HepG2 (cell line): ENCODE measurements around the gene MRPS35. TPM values are rescaled to one million over a fixed set of nuclear protein-coding genes. Genes with fewer than 3 reads are reported as not detected.
A peak's percentile ranks its signal among the peaks of the same experiment; 100 is the strongest.

Experiments used
- CBX1 ChIP-seq: IDR thresholded peaks from one replicate; pipeline ENCODE4 v1.6.1; 2016; ENCODE audit warnings: antibody characterized with exemption, low read depth
- CCDC6 ChIP-seq: sonication (generic); formaldehyde crosslinking; IDR thresholded peaks from 2 replicates; pipeline ENCODE4 v1.8.1; 2022; ENCODE audit warnings: mild to moderate bottlenecking, missing genetic modification reagents, moderate library complexity
- CREB1 ChIP-seq, 2 experiments: fragments of 450-650 bp in 1 of 2; IDR thresholded peaks; 2 replicates each; pipeline ENCODE4 v1.6.1; 2016 to 2017; ENCODE audit warnings: control low read depth in 1 of 2, mild to moderate bottlenecking in 1 of 2, missing compliant biosample characterization in 1 of 2, missing genetic modification characterization in 1 of 2
- IKZF4 ChIP-seq: sonication (generic); formaldehyde crosslinking; IDR thresholded peaks from 2 replicates; pipeline ENCODE4 v1.5.1; 2020; ENCODE audit warnings: borderline replicate concordance, mild to moderate bottlenecking, low read depth, missing genetic modification reagents; ENCODE audit errors: not compliant biosample characterization
- MTA3 ChIP-seq: sonication (generic); formaldehyde crosslinking; IDR thresholded peaks from 2 replicates; pipeline ENCODE4 v1.4.0; 2020; ENCODE audit warnings: missing genetic modification reagents
- NCOR1 ChIP-seq: fragments of 200-600 bp; sonication (generic); IDR thresholded peaks from 2 replicates; pipeline ENCODE4 v1.7.0; 2017; ENCODE audit warnings: antibody characterized with exemption, low read length, borderline replicate concordance
- NFKB2 ChIP-seq: sonication (generic); formaldehyde crosslinking; IDR thresholded peaks from 2 replicates; pipeline ENCODE4 v1.4.0; 2020; ENCODE audit warnings: missing genetic modification reagents, borderline replicate concordance
- NRL ChIP-seq: sonication (generic); formaldehyde crosslinking; IDR thresholded peaks from 2 replicates; pipeline ENCODE4 v1.5.0; 2020; ENCODE audit warnings: missing genetic modification reagents, mild to moderate bottlenecking, moderate library complexity, borderline replicate concordance
- PHF5A ChIP-seq: IDR thresholded peaks from one replicate; pipeline ENCODE4 v1.6.1; 2018; ENCODE audit warnings: low read depth, missing genetic modification reagents; ENCODE audit not compliant: unreplicated experiment
- PHF8 ChIP-seq: sonication (generic); formaldehyde crosslinking; IDR thresholded peaks from 2 replicates; pipeline ENCODE4 v1.5.0; 2020; ENCODE audit warnings: missing genetic modification reagents
- POLR2G ChIP-seq: fragments of 200-400 bp; formaldehyde crosslinking; IDR thresholded peaks from 2 replicates; pipeline ENCODE4 v1.6.1; 2018; ENCODE audit warnings: mild to moderate bottlenecking, low read depth, low read length, moderate library complexity
- RBFOX2 ChIP-seq: fragments of 200-400 bp; formaldehyde crosslinking; IDR thresholded peaks from 2 replicates; pipeline ENCODE4 v1.6.1; 2017; ENCODE audit warnings: low read depth, mild to moderate bottlenecking, low read length
- SALL1 ChIP-seq: sonication (generic); formaldehyde crosslinking; IDR thresholded peaks from 2 replicates; pipeline ENCODE4 v1.8.0; 2022; ENCODE audit warnings: mild to moderate bottlenecking, missing genetic modification reagents
- SALL2 ChIP-seq: sonication (generic); formaldehyde crosslinking; IDR thresholded peaks from 2 replicates; pipeline ENCODE4 v1.8.1; 2023; ENCODE audit warnings: mild to moderate bottlenecking, missing genetic modification reagents, inconsistent platforms
- SOX13 ChIP-seq, 3 experiments: fragments of 450-650 bp in 1 of 3; sonication (generic) in 1 of 3; formaldehyde crosslinking in 1 of 3; IDR thresholded peaks in 2 of 3; conservative IDR thresholded peaks in 1 of 3; 2 replicates each; pipeline versions ENCODE4 v1.5.0 to v1.6.1; 2016 to 2020; ENCODE audit warnings: antibody characterized with exemption in 1 of 3, mild to moderate bottlenecking in 1 of 3, missing compliant biosample characterization in 1 of 3, missing genetic modification reagents in 1 of 3, moderate library complexity in 1 of 3
- SPEN ChIP-seq: sonication (generic); formaldehyde crosslinking; IDR thresholded peaks from 2 replicates; pipeline ENCODE4 v1.5.1; 2020; ENCODE audit warnings: low read depth, mild to moderate bottlenecking, missing genetic modification reagents
- TCF7 ChIP-seq: sonication (generic); IDR thresholded peaks from 2 replicates; pipeline ENCODE4 v1.6.1; 2016; ENCODE audit warnings: antibody characterized with exemption, low read depth
- TMF1 ChIP-seq: sonication (generic); formaldehyde crosslinking; IDR thresholded peaks from 2 replicates; pipeline ENCODE4 v1.8.1; 2022; ENCODE audit warnings: low read depth, missing genetic modification reagents
- ZNF292 ChIP-seq: sonication (generic); formaldehyde crosslinking; IDR thresholded peaks from 2 replicates; pipeline ENCODE4 v1.8.1; 2022; ENCODE audit warnings: mild to moderate bottlenecking, low read depth, missing genetic modification reagents, borderline replicate concordance
- ZNF350 ChIP-seq: sonication (generic); formaldehyde crosslinking; IDR thresholded peaks from 2 replicates; pipeline ENCODE4 v1.4.0; 2020; ENCODE audit warnings: mild to moderate bottlenecking, low read depth, missing genetic modification reagents, borderline replicate concordance
- ZNF792 ChIP-seq: IDR thresholded peaks from 2 replicates; pipeline ENCODE4 v1.6.1; 2016
- polyA plus RNA-seq, 8 experiments: library from polyadenylated mRNA; depleted of rRNA in 3 of 8; stranded (reverse) in 7 of 8; unstranded in 1 of 8; fragments of >200 nt; fragmentation: Illumina TruSeq in 4 of 8; extraction: Trizol in 4 of 8; gene quantifications; 2 replicates each; pipeline versions ENCODE4 v1.2.1 to v1.2.3, GENCODE V29; 2011 to 2016; ENCODE audit warnings: low read depth in 4 of 8, missing spikeins in 1 of 8, mixed read lengths in 1 of 8; ENCODE audit not compliant: insufficient read depth in 1 of 8
- total RNA-seq, 5 experiments: library from RNA; depleted of rRNA; stranded (reverse); fragments of >200 nt; fragmentation: Illumina TruSeq; extraction: Trizol; gene quantifications; 2 replicates each; pipeline ENCODE4 v1.2.3, GENCODE V29; 2016; ENCODE audit warnings: low read depth in 1 of 5
- TF ChIP-seq, protein P1 (sequence below): sonication (generic); formaldehyde crosslinking; IDR thresholded peaks from 2 replicates; pipeline ENCODE4 v1.8.1; 2023; ENCODE audit warnings: mild to moderate bottlenecking, moderate library complexity, missing genetic modification reagents
- TF ChIP-seq, protein P2 (sequence below): sonication (generic); formaldehyde crosslinking; IDR thresholded peaks from 2 replicates; pipeline ENCODE4 v1.5.0; 2020; ENCODE audit warnings: missing genetic modification reagents, mild to moderate bottlenecking, borderline replicate concordance
- TF ChIP-seq, protein P3 (sequence below): sonication (generic); formaldehyde crosslinking; IDR thresholded peaks from 2 replicates; pipeline ENCODE4 v1.5.0; 2020; ENCODE audit warnings: missing genetic modification reagents
- TF ChIP-seq, protein P4 (sequence below): sonication (generic); formaldehyde crosslinking; IDR thresholded peaks from 2 replicates; pipeline ENCODE4 v1.8.1; 2023; ENCODE audit warnings: mild to moderate bottlenecking, missing genetic modification reagents

MRPS35 gene
- total and polyA plus RNA-seq, 2 of the 13 experiments (the other 11 are each of a cell fraction or from before 2014, with no cell fraction given): 63.4 to 104 TPM

DNA sequence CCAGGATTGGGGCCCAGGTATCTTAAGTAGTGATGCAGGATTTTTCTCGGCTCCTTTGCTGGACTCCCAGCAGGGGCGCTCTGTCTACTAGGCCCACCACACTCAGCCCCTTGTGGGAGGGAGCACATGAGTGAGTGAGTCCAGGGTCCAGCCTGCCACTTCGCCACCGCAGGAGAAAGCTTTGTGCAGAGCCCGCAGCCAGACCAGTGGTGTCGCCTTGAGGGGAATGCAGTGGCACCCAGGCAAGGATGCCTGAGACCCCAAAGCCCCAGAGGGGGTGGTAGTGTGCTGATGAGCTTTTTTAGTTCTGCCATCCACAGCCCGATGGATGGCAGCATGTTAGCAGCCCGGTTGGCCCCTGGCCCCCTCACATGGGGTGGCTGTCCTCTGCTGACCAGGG lies 5.4 kb upstream of the MRPS35 start (continued):
- TF ChIP-seq ZNF292 (CRISPR knock-in tag): peak; percentile 64; the same call in 1 of the 2 replicates
- peak; percentile 41; the same call in 1 of the 2 replicates for TF ChIP-seq NCOR1
- TF ChIP-seq SALL2 (CRISPR knock-in tag): no peak
- TF ChIP-seq SOX13 (IDR thresholded peaks at IDR 0.05): no peak
- TF ChIP-seq SOX13 (CRISPR knock-in tag; conservative IDR thresholded peaks at IDR 0.05 in 1 of 2, IDR thresholded peaks at IDR 0.05 in 1 of 2): 0 out of 4 replicates have a peak, but pooled peaks of 1 of the 2 experiments have one; percentile 11
- TF ChIP-seq, protein P1, sequence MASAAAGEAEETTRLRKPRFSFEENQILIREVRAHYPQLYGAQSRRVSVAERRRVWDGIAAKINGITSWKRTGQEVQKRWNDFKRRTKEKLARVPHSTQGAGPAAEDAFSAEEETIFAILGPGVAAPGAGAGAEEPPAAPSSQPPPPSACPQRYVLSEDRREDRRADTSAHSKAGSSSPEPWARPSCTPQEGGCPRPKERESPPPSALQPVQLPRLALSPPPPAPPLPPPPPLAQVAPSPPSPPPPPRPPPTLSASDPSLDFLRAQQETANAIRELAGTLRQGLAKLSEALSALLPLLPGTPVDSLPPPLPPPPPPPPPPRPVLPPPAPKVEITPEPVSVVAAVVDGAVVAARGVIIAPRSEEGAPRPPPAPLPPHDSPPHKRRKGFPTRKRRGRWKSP (CRISPR knock-in tag): 0 out of 2 replicates have a peak, but pooled peaks have one; percentile 27
- TF ChIP-seq NRL (CRISPR knock-in tag): peak; percentile 51; the same call in 1 of the 2 replicates
- TF ChIP-seq PHF5A (CRISPR knock-in tag): no peak
- peak; percentile 81 for TF ChIP-seq SALL1 (CRISPR knock-in tag)
- TF ChIP-seq, protein P2, sequence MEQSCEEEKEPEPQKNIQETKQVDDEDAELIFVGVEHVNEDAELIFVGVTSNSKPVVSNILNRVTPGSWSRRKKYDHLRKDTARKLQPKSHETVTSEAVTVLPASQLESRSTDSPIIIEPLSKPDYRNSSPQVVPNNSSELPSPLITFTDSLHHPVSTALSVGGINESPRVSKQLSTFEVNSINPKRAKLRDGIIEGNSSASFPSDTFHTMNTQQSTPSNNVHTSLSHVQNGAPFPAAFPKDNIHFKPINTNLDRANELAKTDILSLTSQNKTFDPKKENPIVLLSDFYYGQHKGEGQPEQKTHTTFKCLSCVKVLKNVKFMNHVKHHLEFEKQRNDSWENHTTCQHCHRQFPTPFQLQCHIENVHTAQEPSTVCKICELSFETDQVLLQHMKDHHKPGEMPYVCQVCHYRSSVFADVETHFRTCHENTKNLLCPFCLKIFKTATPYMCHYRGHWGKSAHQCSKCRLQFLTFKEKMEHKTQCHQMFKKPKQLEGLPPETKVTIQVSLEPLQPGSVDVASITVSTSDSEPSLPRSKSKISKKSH (CRISPR knock-in tag): peak; percentile 64; the same call in 1 of the 2 replicates
- TF ChIP-seq ZNF350: 0 out of 2 replicates have a peak, but pooled peaks have one; percentile 20
- TF ChIP-seq PHF8 (CRISPR knock-in tag): peak; percentile 49; the same call in 1 of the 2 replicates
- peak; percentile 42 for TF ChIP-seq CBX1
- TF ChIP-seq ZNF792 (CRISPR knock-in tag): peak; percentile 53; the same call in 1 of the 2 replicates
- no peak for TF ChIP-seq TMF1 (CRISPR knock-in tag)
- TF ChIP-seq MTA3 (CRISPR knock-in tag): no peak
- peak; percentile 55; the same call in 1 of the 2 replicates for TF ChIP-seq SPEN (CRISPR knock-in tag)
- TF ChIP-seq TCF7: no peak
- TF ChIP-seq, protein P3, sequence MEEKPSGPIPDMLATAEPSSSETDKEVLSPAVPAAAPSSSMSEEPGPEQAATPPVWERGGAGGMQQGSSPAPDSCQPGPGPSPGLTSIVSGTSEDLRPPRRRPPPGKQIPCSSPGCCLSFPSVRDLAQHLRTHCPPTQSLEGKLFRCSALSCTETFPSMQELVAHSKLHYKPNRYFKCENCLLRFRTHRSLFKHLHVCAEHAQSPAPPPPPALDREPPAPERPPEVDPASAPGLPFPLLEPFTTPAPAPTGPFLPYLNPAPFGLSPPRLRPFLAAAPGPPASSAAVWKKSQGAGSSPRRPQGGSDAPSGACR (CRISPR knock-in tag): 0 out of 2 replicates have a peak, but pooled peaks have one; percentile 26
- TF ChIP-seq CREB1 (IDR thresholded peaks at IDR 0.05): no peak
- TF ChIP-seq CREB1 (CRISPR knock-in tag; IDR thresholded peaks at IDR 0.05): no peak
- TF ChIP-seq, protein P4, sequence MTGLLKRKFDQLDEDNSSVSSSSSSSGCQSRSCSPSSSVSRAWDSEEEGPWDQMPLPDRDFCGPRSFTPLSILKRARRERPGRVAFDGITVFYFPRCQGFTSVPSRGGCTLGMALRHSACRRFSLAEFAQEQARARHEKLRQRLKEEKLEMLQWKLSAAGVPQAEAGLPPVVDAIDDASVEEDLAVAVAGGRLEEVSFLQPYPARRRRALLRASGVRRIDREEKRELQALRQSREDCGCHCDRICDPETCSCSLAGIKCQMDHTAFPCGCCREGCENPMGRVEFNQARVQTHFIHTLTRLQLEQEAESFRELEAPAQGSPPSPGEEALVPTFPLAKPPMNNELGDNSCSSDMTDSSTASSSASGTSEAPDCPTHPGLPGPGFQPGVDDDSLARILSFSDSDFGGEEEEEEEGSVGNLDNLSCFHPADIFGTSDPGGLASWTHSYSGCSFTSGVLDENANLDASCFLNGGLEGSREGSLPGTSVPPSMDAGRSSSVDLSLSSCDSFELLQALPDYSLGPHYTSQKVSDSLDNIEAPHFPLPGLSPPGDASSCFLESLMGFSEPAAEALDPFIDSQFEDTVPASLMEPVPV (CRISPR knock-in tag): no peak
- TF ChIP-seq CCDC6: 0 out of 2 replicates have a peak, but pooled peaks have one; percentile 47
- TF ChIP-seq POLR2G: peak; percentile 71
- peak; percentile 70 for TF ChIP-seq IKZF4
- peak; percentile 42; the same call in 1 of the 2 replicates for TF ChIP-seq RBFOX2
- TF ChIP-seq NFKB2 (CRISPR knock-in tag): peak; percentile 43; the same call in 1 of the 2 replicates
